CMK (cell line): ENCODE data around the gene TNFRSF19.

Source experiments
- DNase-seq: peaks from one replicate; pipeline ENCODE4 v3.0.0-alpha.2; 2010; ENCODE audit warnings: low read depth

The TNFRSF19 gene

GRCh38 chr13:23605831-23606230 lies 35.6 kb downstream of the TNFRSF19 start:
- DNase-seq: no peak

- no peak for DNase-seq
Observed at GRCh38 chr13:23608138-23608537, 37.9 kb downstream of the TNFRSF19 start.

- DNase-seq: peak; percentile 8
Observed at GRCh38 chr13:23608701-23609413, 38.6 kb downstream of the TNFRSF19 start.

GRCh38 chr13:23609414-23609760 lies 39.2 kb downstream of the TNFRSF19 start:
- no peak for DNase-seq

GRCh38 chr13:23609874-23610576 lies 39.8 kb downstream of the TNFRSF19 start:
- DNase-seq: no peak

GRCh38 chr13:23610966-23611491 lies 40.8 kb downstream of the TNFRSF19 start:
- DNase-seq: no peak

- no peak for DNase-seq
Observed at GRCh38 chr13:23612182-23612581, 42.0 kb downstream of the TNFRSF19 start.

- no peak for DNase-seq
Observed at GRCh38 chr13:23612731-23613130, 42.5 kb downstream of the TNFRSF19 start.

- no peak for DNase-seq
Observed at GRCh38 chr13:23613596-23613995, 43.4 kb downstream of the TNFRSF19 start.

GRCh38 chr13:23615395-23616081 lies 45.3 kb downstream of the TNFRSF19 start:
- no peak for DNase-seq

GRCh38 chr13:23616228-23616627 lies 46.0 kb downstream of the TNFRSF19 start:
- DNase-seq: no peak

GRCh38 chr13:23617551-23618024 lies 47.4 kb downstream of the TNFRSF19 start:
- peak; percentile 3 for DNase-seq

- DNase-seq: no peak
Observed at GRCh38 chr13:23618341-23618740, 48.1 kb downstream of the TNFRSF19 start.

GRCh38 chr13:23619068-23619855 lies 49.0 kb downstream of the TNFRSF19 start:
- no peak for DNase-seq

GRCh38 chr13:23620211-23620610 lies 50.0 kb downstream of the TNFRSF19 start:
- no peak for DNase-seq

- DNase-seq: no peak
Observed at GRCh38 chr13:23620613-23621315, 50.6 kb downstream of the TNFRSF19 start.

- no peak for DNase-seq
Observed at GRCh38 chr13:23621316-23621645, 51.1 kb downstream of the TNFRSF19 start.

GRCh38 chr13:23622985-23623384 lies 52.8 kb downstream of the TNFRSF19 start:
- DNase-seq: no peak

- DNase-seq: no peak
Observed at GRCh38 chr13:23623394-23623793, 53.2 kb downstream of the TNFRSF19 start.

- no peak for DNase-seq
Observed at GRCh38 chr13:23626700-23627099, 56.5 kb downstream of the TNFRSF19 start.

- DNase-seq: no peak
Observed at GRCh38 chr13:23627410-23627809, 57.2 kb downstream of the TNFRSF19 start.
